ENCODE results near the gene MAML2.

MAML2 gene

DNA sequence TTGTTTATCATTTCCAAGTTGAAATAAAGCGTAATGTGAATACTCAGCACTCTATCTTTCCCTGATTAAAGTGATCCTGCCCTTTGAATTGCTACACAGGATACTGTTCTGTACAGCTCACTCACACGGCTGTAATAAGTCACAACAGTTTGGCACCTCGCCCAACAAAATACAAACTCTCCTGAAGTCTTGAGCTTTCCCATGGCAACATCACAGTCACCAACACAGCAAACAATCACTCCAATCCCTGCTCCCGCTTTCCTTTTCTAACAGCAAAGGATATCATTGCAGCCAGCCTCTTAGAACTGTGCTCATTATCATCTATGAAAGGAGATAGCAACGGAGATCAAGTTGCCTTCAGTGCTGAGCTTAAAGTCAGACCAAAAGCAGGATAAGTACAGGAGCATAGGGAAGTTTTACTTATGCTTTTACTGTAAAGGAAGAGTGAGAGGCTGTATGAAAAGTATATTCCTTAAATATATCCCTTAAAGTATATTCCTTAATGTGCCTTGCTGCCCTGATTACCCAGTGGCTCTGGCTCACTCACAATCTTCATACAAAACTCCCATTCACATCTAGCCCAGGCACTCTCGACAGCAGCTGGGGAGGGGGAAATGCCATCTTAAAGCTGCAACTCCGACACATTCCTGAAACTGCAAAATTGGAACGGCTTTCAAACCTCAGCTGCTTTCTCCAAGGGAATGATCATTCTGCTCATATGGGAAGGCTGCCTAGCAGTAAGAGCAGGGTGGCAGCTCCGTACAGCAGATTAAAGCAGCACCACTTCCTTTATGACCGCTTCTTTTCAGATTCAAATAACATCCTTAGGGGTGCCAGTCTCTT lies 35.8 kb downstream of the MAML2 start:
- WGBS = 2% methylated on average over 10 of the region's 10 CpGs

GRCh38 chr11:96306600-96306932 lies 36.4 kb downstream of the MAML2 start:
- peak overlapping the region; percentile 75 for H3K4me2 ChIP-seq (ENCODE audit: low read length, poor library complexity, severe bottlenecking)
- H3K14ac ChIP-seq (ENCODE audit: low read length in 2 of 2) = no peak overlapping the region
- H2AK5ac ChIP-seq (ENCODE audit: low read length, severe bottlenecking) = peak overlapping the region; percentile 93
- H2BK15ac ChIP-seq (ENCODE audit: low read depth, poor library complexity, severe bottlenecking) = no peak overlapping the region
- peaks cover 5% of the 10 kb centered on the region for H3K4me1 ChIP-seq (ENCODE audit: control insufficient read depth, insufficient read depth, low read depth, low read length)
- H3K4me3 ChIP-seq (ENCODE audit: insufficient read depth in 1 of 2, low read depth in 1 of 2, low read length in 2 of 2) = peak overlapping the region in 1 of 2 experiments; percentile 73
- no peak overlapping the region for H3K4ac ChIP-seq (ENCODE audit: low read depth in 1 of 2, low read length in 2 of 2)
- H3K79me1 ChIP-seq (replicated peaks; ENCODE audit: low read length, poor library complexity, severe bottlenecking) = peaks cover 5% of the 10 kb centered on the region
- no peak overlapping the region for H3K23ac ChIP-seq (ENCODE audit: low read length in 2 of 2)
- no peaks in the 10 kb centered on the region for H3K36me3 ChIP-seq (ENCODE audit: control insufficient read depth in 1 of 2, insufficient read depth in 2 of 2, low read depth in 1 of 2, low read length in 2 of 2)
- WGBS = 3% methylated on average over 2 of the region's 3 CpGs
- peak overlapping the region; percentile 75 for H2BK120ac ChIP-seq (ENCODE audit: low read depth, low read length)
- no peak overlapping the region for H2BK5ac ChIP-seq (ENCODE audit: low read depth, low read length, poor library complexity, severe bottlenecking)
- no peak overlapping the region for H2BK12ac ChIP-seq (ENCODE audit: low read length in 2 of 2)
- DNase-seq = no peak
- no peak overlapping the region for H4K91ac ChIP-seq (ENCODE audit: low read length)
- H3K9me3 ChIP-seq (ENCODE audit: control insufficient read depth, low read length) = no peaks in the 10 kb centered on the region
- H2AFZ ChIP-seq (ENCODE audit: low read depth, low read length) = no peak overlapping the region
- H3K27me3 ChIP-seq (ENCODE audit: control insufficient read depth in 1 of 2, insufficient read depth in 1 of 2, low read length in 2 of 2) = no peaks in the 10 kb centered on the region
- H4K8ac ChIP-seq (ENCODE audit: low read length) = no peak overlapping the region
- H3K18ac ChIP-seq (ENCODE audit: low read depth in 1 of 2, low read length in 2 of 2) = peak overlapping the region in 1 of 2 experiments; percentile 52
- peak overlapping the region; percentile 94 for H3K9ac ChIP-seq (ENCODE audit: low read length)
- peak overlapping the region; percentile 91 for H3K27ac ChIP-seq (ENCODE audit: low read length, poor library complexity, severe bottlenecking)

More for the DNA sequence above, 35.8 kb downstream of the MAML2 start:
- Histone ChIP-seq H3K4me1 (ENCODE audit: control insufficient read depth, insufficient read depth, low read depth, low read length) (peaks cover 6% of the 10 kb centered on the region), H2BK15ac (ENCODE audit: low read depth, poor library complexity, severe bottlenecking) (no peak overlapping the region), H3K23ac (ENCODE audit: low read length in 2 of 2) (no peak overlapping the region), H3K79me1 (replicated peaks; ENCODE audit: low read length, poor library complexity, severe bottlenecking) (peaks cover 5% of the 10 kb centered on the region), H4K91ac (ENCODE audit: low read length) (no peak overlapping the region), H4K8ac (ENCODE audit: low read length) (peak overlapping the region; percentile 76), H3K4me3 (ENCODE audit: insufficient read depth in 1 of 2, low read depth in 1 of 2, low read length in 2 of 2) (peak overlapping the region in 1 of 2 experiments; percentile 73), H2BK120ac (ENCODE audit: low read depth, low read length) (no peak overlapping the region), H3K14ac (ENCODE audit: low read length in 2 of 2) (peak overlapping the region in 1 of 2 experiments; percentile 53), H3K9me3 (ENCODE audit: control insufficient read depth, low read length) (no peaks in the 10 kb centered on the region), H2AFZ (ENCODE audit: low read depth, low read length) (no peak overlapping the region), H3K9ac (ENCODE audit: low read length) (peak overlapping the region; percentile 94), H3K36me3 (ENCODE audit: control insufficient read depth in 1 of 2, insufficient read depth in 2 of 2, low read depth in 1 of 2, low read length in 2 of 2) (no peaks in the 10 kb centered on the region), H3K4me2 (ENCODE audit: low read length, poor library complexity, severe bottlenecking) (peak overlapping the region; percentile 75), H3K4ac (ENCODE audit: low read depth in 1 of 2, low read length in 2 of 2) (peak overlapping the region; percentile 29 to 71), H3K18ac (ENCODE audit: low read depth in 1 of 2, low read length in 2 of 2) (peak overlapping the region; percentile 63 to 81), H2AK5ac (ENCODE audit: low read length, severe bottlenecking) (peak overlapping the region; percentile 57), H3K27me3 (ENCODE audit: control insufficient read depth in 1 of 2, insufficient read depth in 1 of 2, low read length in 2 of 2) (no peaks in the 10 kb centered on the region), H2BK12ac (ENCODE audit: low read length in 2 of 2) (peak overlapping the region in 1 of 2 experiments; percentile 21), H3K27ac (ENCODE audit: low read length, poor library complexity, severe bottlenecking) (peak overlapping the region; percentile 91), H2BK5ac (ENCODE audit: low read depth, low read length, poor library complexity, severe bottlenecking) (peak overlapping the region; percentile 33)
- DNase-seq = peak; percentile 100

DNA sequence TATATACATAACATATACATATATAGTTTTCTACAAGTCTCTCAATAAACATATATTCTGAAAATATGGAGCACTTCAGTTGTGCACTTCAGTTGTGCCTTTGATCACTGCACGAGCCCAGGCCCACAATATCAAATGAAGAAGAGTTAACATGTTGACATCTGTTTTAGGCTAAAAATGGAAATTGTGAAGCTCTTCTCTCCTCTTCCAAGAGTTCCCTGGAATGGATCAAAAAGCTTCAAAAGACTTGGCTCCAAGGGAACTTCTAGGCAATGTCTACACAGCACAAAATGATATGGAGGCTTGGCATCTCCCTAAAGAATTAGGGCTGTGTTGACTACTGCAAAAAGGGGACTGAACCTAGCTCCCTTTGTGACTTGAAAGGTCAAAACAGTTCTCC lies 36.9 kb downstream of the MAML2 start:
- no peak overlapping the region for H4K8ac ChIP-seq (ENCODE audit: low read length)
- no peaks in the 10 kb centered on the region for H3K36me3 ChIP-seq (ENCODE audit: control insufficient read depth in 1 of 2, insufficient read depth in 2 of 2, low read depth in 1 of 2, low read length in 2 of 2)
- no peak overlapping the region for H3K4ac ChIP-seq (ENCODE audit: low read depth in 1 of 2, low read length in 2 of 2)
- H2BK15ac ChIP-seq (ENCODE audit: low read depth, poor library complexity, severe bottlenecking) = no peak overlapping the region
- peaks cover 5% of the 10 kb centered on the region for H3K4me1 ChIP-seq (ENCODE audit: control insufficient read depth, insufficient read depth, low read depth, low read length)
- WGBS = 82% methylated on average over 1 of the region's 1 CpG
- H2AFZ ChIP-seq (ENCODE audit: low read depth, low read length) = no peak overlapping the region
- peak overlapping the region in 1 of 2 experiments; percentile 73 for H3K4me3 ChIP-seq (ENCODE audit: insufficient read depth in 1 of 2, low read depth in 1 of 2, low read length in 2 of 2)
- H2BK5ac ChIP-seq (ENCODE audit: low read depth, low read length, poor library complexity, severe bottlenecking) = no peak overlapping the region
- no peak overlapping the region for H3K14ac ChIP-seq (ENCODE audit: low read length in 2 of 2)
- peak overlapping the region; percentile 91 for H3K27ac ChIP-seq (ENCODE audit: low read length, poor library complexity, severe bottlenecking)
- no peak overlapping the region for H2BK12ac ChIP-seq (ENCODE audit: low read length in 2 of 2)
- peak overlapping the region; percentile 75 for H2BK120ac ChIP-seq (ENCODE audit: low read depth, low read length)
- H4K91ac ChIP-seq (ENCODE audit: low read length) = no peak overlapping the region
- H3K79me1 ChIP-seq (replicated peaks; ENCODE audit: low read length, poor library complexity, severe bottlenecking) = peaks cover 8% of the 10 kb centered on the region
- H3K23ac ChIP-seq (ENCODE audit: low read length in 2 of 2) = no peak overlapping the region
- H3K27me3 ChIP-seq (ENCODE audit: control insufficient read depth in 1 of 2, insufficient read depth in 1 of 2, low read length in 2 of 2) = no peaks in the 10 kb centered on the region
- H2AK5ac ChIP-seq (ENCODE audit: low read length, severe bottlenecking) = peak overlapping the region; percentile 93
- no peak for DNase-seq
- no peak overlapping the region for H3K4me2 ChIP-seq (ENCODE audit: low read length, poor library complexity, severe bottlenecking)
- peak overlapping the region; percentile 94 for H3K9ac ChIP-seq (ENCODE audit: low read length)
- no peaks in the 10 kb centered on the region for H3K9me3 ChIP-seq (ENCODE audit: control insufficient read depth, low read length)
- peak overlapping the region; percentile 41 to 52 for H3K18ac ChIP-seq (ENCODE audit: low read depth in 1 of 2, low read length in 2 of 2)

DNA sequence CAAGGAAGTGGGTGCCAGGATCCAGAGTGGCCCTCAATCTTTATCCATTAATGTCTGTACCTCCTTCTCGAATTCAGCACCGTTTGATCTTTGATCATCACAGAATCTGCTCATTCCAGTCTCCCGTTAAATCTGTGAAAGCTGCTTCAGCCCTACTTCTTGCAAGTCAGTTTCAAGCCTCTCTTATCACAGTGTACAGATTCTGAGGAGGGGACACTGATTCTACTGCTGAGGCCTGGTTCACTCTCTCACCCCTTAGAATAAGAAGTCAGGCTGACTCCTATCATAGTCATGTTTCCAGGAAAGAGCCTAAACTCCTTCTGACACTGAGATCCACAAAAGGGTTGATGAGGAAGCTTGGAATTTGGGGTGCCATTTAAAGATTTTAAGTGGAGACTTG lies 39.0 kb downstream of the MAML2 start:
- H3K9ac ChIP-seq (ENCODE audit: low read length) = peak overlapping the region; percentile 94
- H4K91ac ChIP-seq (ENCODE audit: low read length) = no peak overlapping the region
- no peak overlapping the region for H3K23ac ChIP-seq (ENCODE audit: low read length in 2 of 2)
- WGBS = 86% methylated on average over 3 of the region's 3 CpGs
- H3K18ac ChIP-seq (ENCODE audit: low read depth in 1 of 2, low read length in 2 of 2) = peak overlapping the region in 1 of 2 experiments; percentile 42
- H3K14ac ChIP-seq (ENCODE audit: low read length in 2 of 2) = no peak overlapping the region
- no peak overlapping the region for H3K4me2 ChIP-seq (ENCODE audit: low read length, poor library complexity, severe bottlenecking)
- H3K27me3 ChIP-seq (ENCODE audit: control insufficient read depth in 1 of 2, insufficient read depth in 1 of 2, low read length in 2 of 2) = no peaks in the 10 kb centered on the region
- no peaks in the 10 kb centered on the region for H3K36me3 ChIP-seq (ENCODE audit: control insufficient read depth in 1 of 2, insufficient read depth in 2 of 2, low read depth in 1 of 2, low read length in 2 of 2)
- H3K27ac ChIP-seq (ENCODE audit: low read length, poor library complexity, severe bottlenecking) = no peak overlapping the region
- DNase-seq = no peak
- no peak overlapping the region for H2BK5ac ChIP-seq (ENCODE audit: low read depth, low read length, poor library complexity, severe bottlenecking)
- H3K4me3 ChIP-seq (ENCODE audit: insufficient read depth in 1 of 2, low read depth in 1 of 2, low read length in 2 of 2) = peak overlapping the region in 1 of 2 experiments; percentile 32
- H2AFZ ChIP-seq (ENCODE audit: low read depth, low read length) = no peak overlapping the region
- no peak overlapping the region for H2BK15ac ChIP-seq (ENCODE audit: low read depth, poor library complexity, severe bottlenecking)
- H3K4me1 ChIP-seq (ENCODE audit: control insufficient read depth, insufficient read depth, low read depth, low read length) = peaks cover 8% of the 10 kb centered on the region
- no peaks in the 10 kb centered on the region for H3K9me3 ChIP-seq (ENCODE audit: control insufficient read depth, low read length)
- H3K4ac ChIP-seq (ENCODE audit: low read depth in 1 of 2, low read length in 2 of 2) = peak overlapping the region; percentile 7 to 46
- H3K79me1 ChIP-seq (replicated peaks; ENCODE audit: low read length, poor library complexity, severe bottlenecking) = peaks cover 20% of the 10 kb centered on the region
- H2BK12ac ChIP-seq (ENCODE audit: low read length in 2 of 2) = peak overlapping the region in 1 of 2 experiments; percentile 79
- H2BK120ac ChIP-seq (ENCODE audit: low read depth, low read length) = no peak overlapping the region
- H2AK5ac ChIP-seq (ENCODE audit: low read length, severe bottlenecking) = peak overlapping the region; percentile 18
- H4K8ac ChIP-seq (ENCODE audit: low read length) = no peak overlapping the region

All from mesenchymal stem cell (in vitro differentiated cells and primary cell).